ENCODE results near the gene PRTFDC1.
"Not testable (repeated sequence)": the region's sequence is repeated elsewhere in the genome, so short reads cannot be mapped to it uniquely, and the experiment has no call there.

PRTFDC1 gene

DNA sequence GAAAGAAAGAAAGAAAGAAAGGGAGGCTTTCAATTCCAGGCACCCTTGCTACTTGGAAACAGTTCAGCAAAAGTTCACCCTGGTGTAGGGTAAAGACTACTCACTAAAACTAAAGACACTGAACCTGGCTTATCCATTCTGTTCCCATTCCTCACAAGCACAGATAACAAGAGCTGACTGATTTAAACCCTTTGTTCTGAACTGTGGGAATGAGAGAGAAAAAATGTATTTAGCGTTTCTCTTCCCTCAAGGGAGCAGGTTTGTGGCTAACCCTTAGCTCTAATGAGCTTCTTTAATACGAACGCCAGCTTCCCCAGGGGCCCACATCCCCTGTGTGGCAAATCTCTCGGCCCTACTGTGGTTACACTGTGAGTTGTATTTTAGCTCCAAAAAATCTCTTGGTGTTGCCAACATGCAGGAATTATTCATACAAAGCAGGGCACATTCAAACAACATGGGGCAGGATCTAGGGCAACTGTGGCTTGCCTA, 23.3 kb downstream of the PRTFDC1 start:
- no peak for DNase-seq

DNA sequence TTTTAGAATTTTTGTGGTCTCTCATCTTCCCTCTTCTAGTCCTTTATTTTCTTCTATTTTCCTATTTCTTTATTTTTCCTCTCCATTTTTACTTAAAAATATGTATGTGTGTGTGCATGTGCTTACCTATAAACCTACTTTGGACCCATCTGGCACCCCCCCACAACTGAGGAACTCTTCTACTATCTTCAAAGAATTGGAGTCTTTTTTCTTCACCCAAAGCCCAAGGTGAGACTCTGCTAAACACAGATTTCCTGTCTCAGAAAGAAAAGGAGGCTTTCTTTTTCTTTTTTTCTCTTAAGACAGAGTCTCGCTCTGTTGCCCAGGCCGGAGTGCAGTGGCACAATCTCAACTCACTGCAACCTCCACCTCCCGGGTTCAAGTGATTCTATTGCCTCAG, 24.2 kb downstream of the PRTFDC1 start:
- DNase-seq, result no peak

DNA sequence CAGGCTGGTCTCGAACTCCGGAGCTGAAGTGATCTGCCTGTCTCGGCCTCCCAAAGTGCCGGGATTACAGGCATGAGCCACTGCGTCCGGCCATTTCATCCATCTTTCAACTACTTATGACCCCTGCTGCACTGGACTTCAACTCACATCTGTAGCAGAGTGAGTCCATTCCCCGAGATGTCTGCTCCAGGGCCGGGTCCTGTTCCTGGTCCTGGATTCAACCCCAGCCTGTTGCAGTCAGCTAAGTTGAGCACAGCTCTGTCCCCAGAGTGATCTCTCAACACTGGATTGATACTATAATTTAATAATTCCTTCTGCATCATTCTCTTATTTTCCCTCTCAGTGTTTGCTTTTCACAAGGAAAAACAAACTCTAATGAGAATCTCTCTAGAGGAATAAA, 25.8 kb downstream of the PRTFDC1 start:
- DNase-seq, result no peak

DNA sequence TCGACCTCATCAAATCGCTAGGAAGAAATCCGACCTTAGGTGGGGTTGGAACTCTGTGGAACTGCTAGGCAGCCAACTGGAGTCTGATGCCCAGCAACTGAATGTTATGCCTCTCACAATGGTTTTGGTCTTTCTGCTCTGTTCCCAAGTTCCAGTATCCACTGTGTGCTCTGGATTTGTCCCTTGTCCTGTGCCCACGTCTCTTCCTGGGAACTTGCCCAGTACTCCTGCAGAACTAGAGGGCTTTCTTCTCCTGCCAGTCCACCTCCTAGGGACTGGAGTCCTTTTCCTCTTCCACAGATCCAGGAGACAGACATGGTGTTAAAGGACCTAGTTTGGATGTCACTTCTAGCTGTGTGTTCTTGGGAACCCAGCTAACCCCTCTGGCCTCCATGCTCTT, 26.6 kb downstream of the PRTFDC1 start:
- no peak for DNase-seq

DNA sequence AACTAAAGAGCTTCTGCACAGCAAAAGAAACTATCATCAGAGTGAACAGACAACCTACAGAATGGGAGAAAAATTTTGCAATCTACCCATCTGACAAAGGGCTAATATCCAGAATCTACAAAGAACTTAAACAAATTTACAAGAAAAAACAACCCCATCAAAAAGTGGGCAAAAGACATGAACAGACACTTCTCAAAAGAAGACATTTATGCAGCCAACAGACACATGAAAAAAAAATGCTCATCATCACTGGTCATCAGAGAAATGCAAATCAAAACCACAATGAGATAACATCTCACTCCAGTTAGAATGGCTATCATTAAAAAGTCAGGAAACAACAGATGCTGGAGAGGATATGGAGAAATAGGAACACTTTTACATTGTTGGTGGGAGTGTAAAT, 27.9 kb downstream of the PRTFDC1 start:
- not testable (repeated sequence) for DNase-seq

DNA sequence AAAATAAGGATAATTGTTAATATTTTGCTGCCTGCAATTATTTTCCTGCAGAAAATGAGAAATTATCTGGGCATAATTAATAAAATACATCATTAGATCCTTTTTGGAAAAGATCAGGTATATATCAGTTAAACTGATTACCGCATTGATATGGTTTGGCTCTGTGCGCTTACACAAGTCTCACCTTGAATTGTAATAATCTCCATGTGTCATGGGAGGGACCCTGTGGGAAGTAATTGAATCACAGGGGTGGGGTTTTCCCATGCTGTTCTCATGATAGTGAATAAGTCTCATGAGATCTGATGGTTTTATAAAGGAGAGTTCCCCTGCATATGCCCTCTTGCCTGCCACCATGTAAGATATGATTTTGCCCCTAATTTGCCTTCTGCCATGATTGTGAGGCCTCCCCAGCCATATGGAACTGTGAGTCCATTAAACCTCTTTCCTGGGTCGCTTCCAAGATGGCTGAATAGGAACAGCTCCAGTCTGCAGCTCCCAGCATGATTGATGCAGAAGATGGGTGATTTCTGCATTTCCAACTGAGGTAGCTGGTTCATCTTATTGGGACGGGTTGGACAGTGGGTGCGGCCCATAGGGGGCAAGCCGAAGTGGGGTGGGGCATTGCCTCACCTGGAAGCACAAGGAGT, 30.1 kb downstream of the PRTFDC1 start:
- DNase-seq, result not testable (repeated sequence)

DNA sequence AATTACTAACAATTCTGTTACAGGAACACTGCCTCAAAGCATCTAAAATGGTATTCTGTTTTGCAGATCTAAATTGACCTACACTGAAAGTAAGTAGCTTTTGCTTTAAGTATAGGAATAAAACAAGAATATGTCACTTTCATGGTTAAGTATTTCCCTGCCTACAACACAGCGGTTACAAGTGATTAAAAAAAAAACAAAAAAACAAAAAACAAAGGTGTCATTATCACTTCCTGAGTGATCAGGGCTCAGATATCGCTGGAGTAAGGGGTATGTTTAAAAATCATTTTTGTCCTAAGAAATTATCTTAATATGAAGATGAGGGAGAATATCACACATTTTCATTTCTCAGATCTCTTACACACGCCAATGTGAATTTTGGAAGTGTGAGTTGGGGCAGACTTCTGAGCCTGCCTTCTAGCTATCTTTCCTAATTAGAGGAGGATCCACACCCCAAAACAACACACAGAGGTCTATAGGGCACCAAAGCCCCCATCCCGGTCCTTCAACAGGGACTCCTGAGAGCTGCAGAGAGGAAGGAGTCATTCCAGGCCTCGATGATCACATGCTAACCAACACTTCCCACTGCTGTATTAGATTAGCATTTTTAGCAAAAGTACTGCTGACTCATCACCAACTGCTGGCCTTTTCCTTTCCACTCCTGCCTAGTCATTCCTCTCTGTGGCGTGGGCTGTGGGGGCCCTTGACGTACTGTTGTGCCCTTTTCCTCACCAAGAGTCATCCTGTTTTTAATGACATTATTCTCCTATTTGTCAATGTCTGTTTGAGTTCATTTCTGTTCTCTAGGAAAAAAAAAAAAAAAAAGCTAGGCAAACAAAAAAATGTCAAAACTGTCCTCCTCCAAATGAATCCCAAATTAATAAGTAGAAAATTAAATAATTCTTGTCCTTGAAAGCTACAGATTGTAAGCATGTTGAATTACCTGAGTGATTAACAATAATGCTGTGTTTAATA, 31.2 kb downstream of the PRTFDC1 start:
- DNase-seq, result peak; percentile 32

DNA sequence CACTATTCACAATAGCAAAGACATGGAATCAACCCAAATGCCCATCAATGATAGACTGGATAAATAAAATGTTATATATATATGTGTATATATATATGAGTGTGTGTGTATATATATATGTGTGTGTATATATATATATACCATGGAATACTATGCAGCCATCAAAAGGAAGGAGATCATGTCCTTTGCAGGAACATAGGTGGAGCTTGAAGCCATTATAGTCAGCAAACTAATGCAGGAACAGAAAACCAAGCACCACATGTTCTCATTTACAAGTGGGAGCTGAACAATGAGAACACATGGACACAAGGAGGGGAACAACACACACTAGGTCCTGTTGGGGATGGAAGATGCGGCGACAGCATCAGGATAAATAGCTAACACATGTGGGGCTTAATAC, 32.2 kb downstream of the PRTFDC1 start:
- not testable (repeated sequence) for DNase-seq

DNA sequence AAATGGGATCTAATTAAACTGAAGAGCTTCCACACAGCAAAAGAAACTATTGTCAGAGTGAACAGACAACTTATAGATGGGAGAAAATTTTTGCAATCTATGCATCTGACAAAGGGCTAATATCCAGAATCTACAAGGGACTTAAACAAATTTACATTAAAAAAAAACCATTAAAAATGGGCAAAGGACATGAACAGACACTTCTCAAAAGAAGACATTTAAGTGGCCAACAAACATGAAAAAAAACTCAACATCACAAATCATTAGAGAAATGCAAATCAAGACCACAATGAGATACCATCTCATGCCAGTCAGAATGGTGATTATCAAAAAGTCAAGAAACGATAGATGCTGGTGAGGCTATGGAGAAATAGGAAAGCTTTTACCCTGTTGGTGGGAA, 32.8 kb downstream of the PRTFDC1 start:
- DNase-seq, result not testable (repeated sequence)

DNA sequence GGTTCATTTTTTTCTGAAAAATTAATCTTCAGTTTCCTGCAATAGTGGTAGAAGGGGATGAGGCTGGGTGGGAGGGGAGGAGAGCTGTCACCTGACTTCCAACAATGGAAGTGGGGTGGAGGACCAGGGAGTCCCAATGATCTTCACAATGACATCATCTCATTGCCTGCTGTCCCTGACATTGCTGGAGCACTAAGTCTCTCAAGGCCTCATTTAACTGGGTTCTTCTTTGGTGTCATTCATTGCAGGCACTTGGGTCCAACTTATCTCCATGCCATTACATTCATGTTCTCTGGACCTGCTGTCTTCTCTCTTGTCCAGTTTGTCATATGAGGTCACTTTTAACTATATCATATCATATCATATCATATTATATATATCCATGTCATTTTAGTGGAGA, 34.4 kb downstream of the PRTFDC1 start:
- DNase-seq, result no peak

DNA sequence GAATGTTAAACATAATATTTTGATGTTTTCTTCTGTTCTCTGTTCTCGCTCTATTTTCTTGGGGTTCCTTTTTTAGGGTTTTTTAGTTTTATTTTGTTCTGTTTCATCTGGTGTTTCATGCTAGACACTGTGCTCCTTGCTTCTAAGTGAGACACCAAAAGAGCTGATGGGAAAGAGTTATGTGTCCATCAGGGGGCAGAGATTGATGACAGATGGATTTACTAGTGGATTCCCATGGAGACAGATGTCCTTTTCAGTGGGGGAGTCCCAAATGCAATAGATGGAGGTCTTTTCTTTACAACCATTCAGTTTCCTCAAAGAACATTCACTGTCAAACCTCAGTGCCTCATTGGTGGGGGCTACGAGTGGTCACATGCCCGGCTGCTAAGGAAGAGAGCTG, 34.9 kb downstream of the PRTFDC1 start:
- no peak for DNase-seq

DNA sequence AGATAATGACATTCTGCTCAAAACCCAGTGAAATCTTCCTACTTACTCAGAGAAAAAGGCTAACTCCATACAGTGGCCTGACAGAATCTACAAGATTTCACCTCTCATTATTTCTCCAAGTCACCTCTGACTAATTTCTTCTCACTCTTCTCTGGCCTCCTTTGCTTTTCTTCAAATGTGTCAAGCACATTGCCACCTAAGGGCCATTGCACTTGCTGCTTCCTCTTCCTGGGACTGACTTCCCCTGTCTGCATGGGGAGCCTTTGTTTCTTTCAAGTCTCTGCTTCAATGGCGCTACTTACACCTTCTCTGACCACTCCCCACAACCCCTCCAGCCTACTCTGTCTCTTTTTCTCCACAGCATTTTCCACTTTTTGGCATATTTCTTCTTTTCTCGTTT, 36.0 kb downstream of the PRTFDC1 start:
- no peak for DNase-seq

DNA sequence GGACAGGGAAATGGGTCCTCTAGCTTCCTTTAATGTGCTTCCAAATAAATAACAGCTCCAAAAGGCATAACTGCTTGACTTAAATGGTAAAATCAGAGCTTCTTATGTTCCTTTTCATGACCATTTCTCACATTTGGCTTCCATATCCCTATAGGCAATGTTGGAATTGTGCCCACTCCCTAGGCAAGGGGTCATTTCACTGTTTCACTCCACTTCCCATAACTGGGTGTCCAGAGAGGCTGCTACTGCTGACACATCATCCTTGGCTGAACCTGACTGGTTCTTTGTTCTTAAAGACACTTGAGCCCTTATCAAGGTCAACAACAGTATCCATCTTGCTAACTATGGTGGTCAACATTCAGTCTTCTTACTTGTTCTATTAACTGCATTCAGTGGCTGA, 37.1 kb downstream of the PRTFDC1 start:
- DNase-seq, result no peak

DNA sequence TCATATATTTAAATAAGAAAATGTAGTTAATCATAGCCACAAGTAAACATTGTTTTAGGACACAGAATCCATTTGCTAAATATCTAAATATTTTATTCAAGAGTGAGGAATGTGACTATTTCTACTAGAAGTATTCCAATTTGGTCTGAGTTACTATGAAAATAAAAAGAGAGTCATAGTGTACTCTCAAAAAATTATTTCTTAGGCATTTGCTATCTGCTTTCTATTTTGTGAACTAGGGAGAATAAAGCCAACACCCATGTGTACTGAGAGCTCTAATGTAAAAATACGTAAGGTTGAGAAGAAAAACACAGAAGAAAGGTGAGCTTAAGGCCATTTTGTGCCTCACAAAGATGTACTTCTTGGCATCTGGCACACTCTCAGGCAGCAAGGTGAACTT, 38.3 kb downstream of the PRTFDC1 start:
- no peak for DNase-seq

DNA sequence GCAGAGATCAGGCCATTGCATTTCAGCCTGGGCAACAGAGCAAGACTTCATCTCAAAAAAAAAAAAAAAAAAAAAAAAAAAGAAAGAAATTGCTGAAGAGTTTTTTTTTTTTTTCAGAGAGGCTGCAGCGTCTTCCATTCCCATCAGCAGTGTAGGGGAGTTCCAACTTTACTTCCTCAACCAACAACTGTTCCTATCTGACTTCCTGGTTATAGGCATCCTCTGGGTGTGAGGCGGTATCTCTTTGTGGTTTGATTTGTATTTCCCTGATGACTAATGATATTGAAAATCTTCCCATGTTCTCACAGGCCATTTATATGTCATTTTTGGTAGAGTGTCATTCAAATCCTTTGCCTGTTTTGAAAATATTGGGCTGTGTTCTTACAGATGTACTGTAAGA, 40.2 kb downstream of the PRTFDC1 start:
- DNase-seq, result peak; percentile 24

DNA sequence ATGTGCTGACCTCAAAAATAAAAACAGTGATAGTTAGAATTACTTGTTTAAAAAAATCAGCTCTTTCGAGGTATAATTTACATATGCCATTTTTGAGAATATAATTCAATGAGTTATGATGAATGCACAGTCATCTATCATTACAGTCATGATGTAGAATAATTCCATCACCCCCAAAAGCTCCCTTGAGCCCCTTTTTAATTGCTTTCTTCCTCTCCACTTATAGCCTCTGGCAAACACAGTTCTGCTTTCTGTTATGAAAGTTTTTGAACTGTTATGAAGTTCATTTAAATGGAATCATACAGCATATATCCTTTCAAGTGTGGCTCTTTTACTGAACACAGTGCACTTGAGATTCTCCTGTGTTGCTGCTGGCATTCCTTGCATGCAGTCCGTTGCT, 41.4 kb downstream of the PRTFDC1 start:
- DNase-seq, result no peak

DNA sequence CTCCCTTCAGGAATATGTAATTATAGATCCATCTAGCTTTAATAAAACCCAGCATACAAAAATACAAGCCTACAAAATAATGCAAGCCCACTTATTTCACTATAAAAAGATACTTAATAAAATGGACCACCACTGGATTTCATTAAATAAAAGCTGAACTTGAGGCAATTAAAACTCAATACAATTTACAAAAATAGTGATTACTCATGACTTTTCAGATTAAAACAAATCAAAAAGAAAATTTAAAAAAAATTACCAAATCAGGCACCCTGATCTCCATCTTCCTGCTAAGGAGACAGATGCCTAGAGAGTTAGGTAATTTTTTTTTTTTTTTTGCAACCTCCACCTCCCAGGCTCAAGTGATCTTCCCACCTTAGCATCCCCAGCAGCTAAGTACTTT, 41.8 kb downstream of the PRTFDC1 start:
- DNase-seq, result no peak

DNA sequence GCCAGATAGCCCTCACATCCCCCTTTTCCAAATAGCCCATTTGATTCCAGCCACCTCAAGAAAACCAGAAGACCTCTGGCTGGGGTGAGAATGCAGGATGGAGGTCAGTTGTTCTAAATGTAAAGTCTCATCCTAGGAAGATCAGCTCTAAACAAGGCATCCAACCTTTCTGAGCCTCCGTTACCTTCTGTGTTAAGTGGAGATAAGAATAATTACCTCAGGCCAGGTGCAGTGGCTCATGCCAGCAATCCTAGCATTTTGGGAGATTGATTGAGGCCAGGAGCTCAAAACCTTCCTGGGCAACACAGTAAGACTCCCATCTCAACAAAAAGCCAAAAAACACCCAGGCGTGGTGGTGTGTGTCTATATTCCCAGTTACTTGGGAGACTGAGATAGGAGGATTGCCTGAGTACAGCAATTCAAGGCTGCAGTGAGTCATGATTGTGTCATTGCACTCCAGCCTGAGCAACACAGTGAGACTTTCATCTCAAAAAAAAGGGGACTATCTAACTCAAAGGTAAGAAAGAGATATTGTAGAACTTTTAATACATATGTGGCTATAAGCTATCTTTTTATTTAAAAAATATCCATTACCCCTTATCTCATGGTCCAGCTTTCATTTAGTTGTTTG, 43.5 kb downstream of the PRTFDC1 start:
- DNase-seq, result peak; percentile 48

DNA sequence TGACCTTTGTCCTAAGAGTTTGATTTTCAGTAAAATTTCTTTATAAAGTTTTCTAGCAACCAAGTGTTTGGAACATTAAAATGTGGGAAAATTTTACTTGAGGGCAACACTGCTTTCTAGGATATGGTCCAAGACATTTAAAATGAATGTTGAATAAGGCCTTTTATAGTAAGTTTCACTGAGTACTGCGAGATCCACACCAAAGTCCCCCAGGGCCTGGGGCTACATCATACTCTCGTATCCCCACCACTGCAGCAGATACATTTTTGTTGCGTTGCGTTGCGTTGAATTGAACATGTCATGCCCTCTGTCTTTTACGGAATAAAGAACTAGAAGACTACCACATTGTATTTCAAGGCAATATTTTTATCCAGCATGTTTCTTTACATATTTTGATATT, 44.5 kb downstream of the PRTFDC1 start:
- no peak for DNase-seq

DNA sequence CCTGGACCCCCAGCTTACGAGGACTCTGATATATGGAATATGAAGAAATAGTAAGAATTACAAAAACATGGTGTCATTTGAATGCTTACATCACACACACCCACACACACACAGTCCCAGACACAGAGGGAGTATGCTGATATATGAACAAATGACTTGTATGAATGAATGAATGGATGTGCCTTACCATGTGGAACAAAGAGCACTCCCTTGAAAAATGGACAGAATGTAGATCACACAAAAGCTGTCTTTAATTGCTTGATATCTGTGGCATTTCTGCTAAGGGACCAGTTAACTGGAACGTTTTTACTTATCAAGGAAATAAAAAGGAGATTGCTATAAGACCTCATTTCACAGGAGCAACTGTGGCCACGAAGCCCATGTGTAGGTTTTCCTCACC, 46.0 kb downstream of the PRTFDC1 start:
- no peak for DNase-seq

DNA sequence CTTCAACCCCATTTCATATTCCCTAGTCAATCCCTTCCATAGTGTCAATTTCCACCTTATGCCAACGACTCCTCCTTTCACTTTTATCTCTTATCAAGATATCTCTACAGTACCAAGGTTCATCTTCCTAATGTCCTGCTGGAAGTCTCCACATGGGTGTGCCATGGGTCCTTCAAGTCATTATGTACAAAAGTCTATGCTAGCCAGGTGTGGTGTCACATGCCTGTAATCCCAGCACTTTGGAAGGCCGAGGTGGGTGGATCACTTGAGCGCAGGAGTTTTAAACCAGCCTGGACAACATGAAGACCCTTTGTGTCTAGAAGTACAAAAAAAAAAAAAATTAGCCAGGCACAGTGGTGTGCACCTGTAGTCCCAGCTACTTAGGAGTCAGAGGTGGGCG, 47.6 kb downstream of the PRTFDC1 start:
- no peak for DNase-seq

DNA sequence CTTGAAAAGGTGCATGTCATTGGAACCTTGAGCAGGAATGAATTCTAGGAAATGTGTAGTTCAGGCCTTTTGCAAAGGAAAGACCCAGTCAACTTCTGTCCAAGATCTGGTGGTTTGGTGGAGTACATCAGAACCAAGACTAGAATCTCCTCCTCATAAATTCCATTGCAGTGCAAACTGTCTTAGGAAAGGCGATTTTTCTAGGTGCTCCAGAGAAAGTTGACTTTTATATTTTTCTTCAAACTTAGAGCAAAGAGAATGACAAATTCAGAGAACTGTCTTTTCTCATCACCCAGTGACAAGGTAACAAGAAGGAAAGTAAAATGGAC, 50.0 kb downstream of the PRTFDC1 start:
- no peak for DNase-seq

DNA sequence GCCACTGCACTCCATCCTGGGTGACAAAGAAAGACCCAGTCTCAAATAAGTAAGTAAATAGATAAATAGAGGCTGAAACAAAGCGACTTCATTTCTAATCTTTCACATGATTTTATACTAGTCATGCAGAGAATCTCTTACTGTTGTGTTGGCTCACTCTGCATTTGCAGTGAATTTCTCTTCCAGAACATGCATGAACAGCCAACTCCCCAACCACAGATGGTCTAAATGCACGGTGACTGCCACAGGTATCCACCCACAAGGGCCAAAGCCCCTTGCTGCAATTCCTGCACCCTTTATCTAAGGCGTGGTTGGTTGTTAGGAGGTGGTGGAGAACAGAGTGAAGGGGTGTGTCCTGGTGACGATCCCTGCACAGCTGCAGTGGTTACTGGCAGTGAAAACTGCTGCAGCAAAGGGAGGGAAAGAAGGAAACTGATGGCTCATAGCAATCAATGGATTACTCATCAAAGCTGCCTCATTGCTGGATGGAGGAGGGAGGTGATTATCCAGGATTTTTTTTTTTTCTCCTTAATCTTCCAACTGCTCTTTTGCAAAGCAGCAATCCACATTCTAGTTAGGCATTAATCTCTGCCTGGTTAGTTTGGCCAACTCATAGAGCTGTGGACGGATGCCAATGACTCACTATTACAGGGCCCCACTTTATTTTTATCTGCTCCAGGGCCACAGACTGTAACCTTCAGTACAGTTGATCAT, 50.6 kb downstream of the PRTFDC1 start:
- peak; percentile 57 for DNase-seq

Measured in DMS53 (cell line).